ENCODE results near the gene MATN1.
A peak's percentile ranks its signal among the peaks of the same experiment; 100 is the strongest.

The MATN1 gene

GRCh38 chr1:30755746-30756145, 32.4 kb upstream of the MATN1 start:
- Histone ChIP-seq H3K4me2 (no peak overlapping the region; the same call in 1 of the 2 replicates), H3K9ac (no peak overlapping the region), H3K27ac (no peak overlapping the region; the same call in 1 of the 2 replicates), H3K79me2 (ENCODE audit: insufficient read depth, low read depth) (peaks cover 25% of the 10 kb centered on the region; the same call in 1 of the 2 replicates), H4K20me1 (ENCODE audit: insufficient read depth) (no peaks in the 10 kb centered on the region), H3K4me1 (ENCODE audit: low read depth, poor library complexity, severe bottlenecking) (peaks cover 52% of the 10 kb centered on the region), H3K27me3 (ENCODE audit: insufficient read depth, low read depth) (no peaks in the 10 kb centered on the region; the same call in 1 of the 2 replicates), H2AFZ (ENCODE audit: low read depth) (no peak overlapping the region), H3K36me3 (ENCODE audit: insufficient read depth) (no peaks in the 10 kb centered on the region), H3K4me3 (IDR thresholded peaks at IDR 0.05; ENCODE audit: insufficient read depth, low read depth, low read length) (no peak overlapping the region)
- TF ChIP-seq, protein P1, sequence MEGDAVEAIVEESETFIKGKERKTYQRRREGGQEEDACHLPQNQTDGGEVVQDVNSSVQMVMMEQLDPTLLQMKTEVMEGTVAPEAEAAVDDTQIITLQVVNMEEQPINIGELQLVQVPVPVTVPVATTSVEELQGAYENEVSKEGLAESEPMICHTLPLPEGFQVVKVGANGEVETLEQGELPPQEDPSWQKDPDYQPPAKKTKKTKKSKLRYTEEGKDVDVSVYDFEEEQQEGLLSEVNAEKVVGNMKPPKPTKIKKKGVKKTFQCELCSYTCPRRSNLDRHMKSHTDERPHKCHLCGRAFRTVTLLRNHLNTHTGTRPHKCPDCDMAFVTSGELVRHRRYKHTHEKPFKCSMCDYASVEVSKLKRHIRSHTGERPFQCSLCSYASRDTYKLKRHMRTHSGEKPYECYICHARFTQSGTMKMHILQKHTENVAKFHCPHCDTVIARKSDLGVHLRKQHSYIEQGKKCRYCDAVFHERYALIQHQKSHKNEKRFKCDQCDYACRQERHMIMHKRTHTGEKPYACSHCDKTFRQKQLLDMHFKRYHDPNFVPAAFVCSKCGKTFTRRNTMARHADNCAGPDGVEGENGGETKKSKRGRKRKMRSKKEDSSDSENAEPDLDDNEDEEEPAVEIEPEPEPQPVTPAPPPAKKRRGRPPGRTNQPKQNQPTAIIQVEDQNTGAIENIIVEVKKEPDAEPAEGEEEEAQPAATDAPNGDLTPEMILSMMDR (conservative IDR thresholded peaks at IDR 0.05; ENCODE audit: low read depth, low read length) = no peak

DNA sequence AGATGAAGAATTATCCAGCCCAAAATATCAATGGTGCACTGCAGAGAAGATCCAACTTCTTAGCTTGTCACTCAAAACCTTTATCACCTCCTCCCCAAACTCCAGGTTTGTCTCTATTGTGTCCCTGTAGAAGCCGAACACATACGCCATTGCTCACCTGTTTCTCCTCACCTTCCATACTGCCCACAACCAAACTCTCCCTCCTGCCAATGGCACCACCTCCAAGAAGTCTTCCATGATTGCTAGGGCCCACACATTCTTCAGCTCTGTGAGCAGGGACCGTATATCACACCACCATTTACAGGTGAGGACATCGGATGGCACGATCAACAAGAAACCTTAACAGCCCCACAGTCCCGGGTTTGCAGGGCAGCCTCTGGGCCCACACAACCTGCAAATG, 31.9 kb upstream of the MATN1 start:
- H3K4me2 ChIP-seq = no peak overlapping the region

GRCh38 chr1:30754684-30755171, 31.3 kb upstream of the MATN1 start:
- Histone ChIP-seq H3K9ac (no peak overlapping the region), H3K79me2 (ENCODE audit: insufficient read depth, low read depth) (peaks cover 25% of the 10 kb centered on the region; the same call in 1 of the 2 replicates), H4K20me1 (ENCODE audit: insufficient read depth) (no peaks in the 10 kb centered on the region), H3K27ac (no peak overlapping the region), H3K4me1 (ENCODE audit: low read depth, poor library complexity, severe bottlenecking) (peaks cover 59% of the 10 kb centered on the region), H3K4me3 (IDR thresholded peaks at IDR 0.05; ENCODE audit: insufficient read depth, low read depth, low read length) (no peak overlapping the region), H3K36me3 (ENCODE audit: insufficient read depth) (no peaks in the 10 kb centered on the region), H2AFZ (ENCODE audit: low read depth) (no peak overlapping the region), H3K4me2 (peak overlapping the region; percentile 15; the same call in 1 of the 2 replicates), H3K27me3 (ENCODE audit: insufficient read depth, low read depth) (no peaks in the 10 kb centered on the region; the same call in 1 of the 2 replicates)
- TF ChIP-seq, protein P1 (conservative IDR thresholded peaks at IDR 0.05; ENCODE audit: low read depth, low read length) = no peak

More for the DNA sequence above, 31.9 kb upstream of the MATN1 start:
- Histone ChIP-seq H2AFZ (ENCODE audit: low read depth) (no peak overlapping the region), H4K20me1 (ENCODE audit: insufficient read depth) (no peaks in the 10 kb centered on the region), H3K27me3 (ENCODE audit: insufficient read depth, low read depth) (no peaks in the 10 kb centered on the region; the same call in 1 of the 2 replicates), H3K4me3 (IDR thresholded peaks at IDR 0.05; ENCODE audit: insufficient read depth, low read depth, low read length) (no peak overlapping the region), H3K79me2 (ENCODE audit: insufficient read depth, low read depth) (peaks cover 25% of the 10 kb centered on the region; the same call in 1 of the 2 replicates), H3K9ac (no peak overlapping the region), H3K36me3 (ENCODE audit: insufficient read depth) (no peaks in the 10 kb centered on the region), H3K4me1 (ENCODE audit: low read depth, poor library complexity, severe bottlenecking) (peaks cover 56% of the 10 kb centered on the region), H3K27ac (no peak overlapping the region; the same call in 1 of the 2 replicates)
- TF ChIP-seq, protein P1 (conservative IDR thresholded peaks at IDR 0.05; ENCODE audit: low read depth, low read length) = no peak

DNA sequence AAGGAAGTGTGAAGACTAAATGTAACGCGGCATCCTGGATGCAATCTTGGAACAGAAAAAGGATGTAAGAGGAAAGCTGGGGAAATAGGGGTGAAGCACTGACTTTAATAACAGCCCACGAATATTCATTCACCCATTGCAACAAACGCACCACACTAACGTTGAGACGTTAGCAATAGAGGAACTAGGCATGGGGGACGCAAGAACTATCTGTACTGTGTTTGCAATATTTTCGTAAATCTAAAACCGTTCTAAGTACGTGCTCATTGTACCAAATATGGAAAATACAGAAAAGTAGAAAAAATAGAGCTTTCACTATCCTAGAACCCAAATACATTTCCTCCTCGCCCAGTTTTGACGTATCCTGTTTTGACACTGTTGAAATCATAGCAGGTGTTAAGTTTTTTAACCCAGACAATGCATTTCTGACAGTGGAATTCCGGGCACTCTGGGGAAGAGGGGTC, 30.3 kb upstream of the MATN1 start:
- no peak overlapping the region for H2AFZ ChIP-seq (ENCODE audit: low read depth)
- H3K27me3 ChIP-seq (ENCODE audit: insufficient read depth, low read depth) = no peaks in the 10 kb centered on the region; the same call in 1 of the 2 replicates
- H3K79me2 ChIP-seq (ENCODE audit: insufficient read depth, low read depth) = peaks cover 25% of the 10 kb centered on the region; the same call in 1 of the 2 replicates
- peaks cover 58% of the 10 kb centered on the region for H3K4me1 ChIP-seq (ENCODE audit: low read depth, poor library complexity, severe bottlenecking)
- no peak overlapping the region for H3K4me2 ChIP-seq
- H3K27ac ChIP-seq = no peak overlapping the region
- H3K4me3 ChIP-seq (IDR thresholded peaks at IDR 0.05; ENCODE audit: insufficient read depth, low read depth, low read length) = no peak overlapping the region
- TF ChIP-seq, protein P1 (conservative IDR thresholded peaks at IDR 0.05; ENCODE audit: low read depth, low read length) = no peak
- H3K36me3 ChIP-seq (ENCODE audit: insufficient read depth) = no peaks in the 10 kb centered on the region
- H3K9ac ChIP-seq = no peak overlapping the region
- H4K20me1 ChIP-seq (ENCODE audit: insufficient read depth) = no peaks in the 10 kb centered on the region

Measured in KMS-11 (cell line).